Measurements from ENCODE around the gene MEIS2. TPM values are rescaled to one million over a fixed set of nuclear protein-coding genes. Genes with fewer than 3 reads are reported as not detected.

MEIS2 gene
- total and polyA plus RNA-seq, 4 donors: 40.1 to 119 (median 72.0) TPM

DNA sequence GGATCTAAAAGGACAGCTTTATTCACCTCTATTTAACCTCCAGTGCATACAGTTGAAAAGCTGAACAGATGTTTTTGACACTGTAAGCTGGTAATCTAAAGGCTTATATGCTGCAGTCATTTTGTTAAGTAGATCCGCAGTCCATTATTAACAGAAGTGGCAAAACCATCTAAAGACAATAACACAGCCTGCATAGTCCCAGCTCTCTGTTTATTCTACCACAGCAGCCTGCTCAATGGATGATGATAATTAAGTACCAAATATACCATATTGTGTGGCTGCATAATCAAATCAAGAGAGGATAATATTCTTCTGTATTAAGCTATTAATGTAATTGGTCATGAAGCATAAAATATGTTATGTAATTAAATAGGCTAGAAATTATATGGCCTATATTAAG lies 207.1 kb downstream of the MEIS2 start:
- DNase-seq (ENCODE audit: low read depth in 4 of 6, low spot score in 6 of 6): peak in 1 of 6 donors; percentile 83
- Histone ChIP-seq H3K4me3 (ENCODE audit: low read depth, low read length) (no peak overlapping the region), H3K36me3 (ENCODE audit: control insufficient read depth, insufficient read depth, low read length) (peaks cover 2% of the 10 kb centered on the region), H3K27me3 (ENCODE audit: control insufficient read depth, insufficient read depth, low read length) (peaks cover 9% of the 10 kb centered on the region), H3K4me1 (ENCODE audit: control insufficient read depth, insufficient read depth, low read length) (peaks cover 10% of the 10 kb centered on the region), H3K27ac (ENCODE audit: low read depth, low read length) (no peak overlapping the region), H3K9me3 (ENCODE audit: control insufficient read depth, insufficient read depth, low read length) (no peaks in the 10 kb centered on the region)
- WGBS (ENCODE audit: insufficient coverage): no CpG with 5 or more reads among the region's 1 CpG

DNA sequence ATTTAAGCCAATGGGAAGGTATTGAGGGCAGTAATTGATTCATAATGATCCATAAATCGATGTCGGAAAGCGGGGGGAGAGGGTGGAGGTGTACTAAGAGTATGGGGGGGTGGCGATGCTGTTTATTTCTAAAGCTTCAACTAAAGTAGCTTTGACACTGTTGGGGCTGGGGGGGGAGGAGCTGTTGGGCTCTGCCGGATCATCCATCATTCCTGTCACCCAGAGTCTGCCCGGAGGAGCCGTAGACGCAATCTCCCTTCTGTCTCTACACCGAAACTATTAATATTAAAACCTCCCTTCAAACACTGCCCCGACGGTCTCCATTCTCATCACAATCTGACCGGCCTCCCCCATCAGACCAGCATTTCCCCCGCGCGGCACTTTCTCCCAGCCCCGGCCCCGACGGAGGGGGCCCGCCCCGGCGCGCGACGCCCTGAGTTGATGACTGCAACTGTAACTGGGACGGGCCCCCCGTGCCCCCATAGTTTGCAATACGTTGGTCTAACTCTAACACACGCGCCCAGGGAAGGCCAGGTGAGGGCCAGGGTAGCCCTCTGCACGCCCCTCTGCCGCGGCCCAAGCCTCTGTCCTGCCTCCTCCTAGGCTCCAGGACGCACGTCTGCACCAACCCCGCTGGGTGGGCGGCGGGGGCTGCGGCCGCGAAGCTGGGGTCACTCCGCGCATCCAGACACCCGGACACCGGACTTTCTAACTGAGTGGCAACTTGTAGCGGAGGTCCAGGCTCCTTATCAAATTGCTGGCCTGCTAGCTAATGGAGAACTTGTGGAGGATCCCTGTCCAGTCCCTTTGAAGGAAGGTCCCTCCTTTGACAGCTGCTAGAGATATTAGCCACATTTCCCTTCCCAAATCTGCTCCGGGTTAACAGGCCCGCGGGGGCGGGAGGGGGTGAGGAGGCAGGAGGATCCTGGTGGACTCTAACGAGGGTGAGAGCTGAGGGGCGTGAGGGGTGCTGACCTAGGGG lies 212.0 kb downstream of the MEIS2 start:
- no peaks in the 10 kb centered on the region for H3K36me3 ChIP-seq (ENCODE audit: control insufficient read depth, insufficient read depth, low read length)
- peak overlapping the region; percentile 17 for H3K4me3 ChIP-seq (ENCODE audit: low read depth, low read length)
- H3K4me1 ChIP-seq (ENCODE audit: control insufficient read depth, insufficient read depth, low read length): peaks cover 19% of the 10 kb centered on the region
- no peaks in the 10 kb centered on the region for H3K9me3 ChIP-seq (ENCODE audit: control insufficient read depth, insufficient read depth, low read length)
- peaks cover 57% of the 10 kb centered on the region for H3K27me3 ChIP-seq (ENCODE audit: control insufficient read depth, insufficient read depth, low read length)
- H3K27ac ChIP-seq (ENCODE audit: low read depth, low read length): peak overlapping the region; percentile 72
- 7% methylated on average over 43 of the region's 51 CpGs for WGBS (ENCODE audit: insufficient coverage)
- DNase-seq (ENCODE audit: low read depth in 4 of 6, low spot score in 6 of 6): peak in 2 of 6 donors; percentile 75 to 76

DNA sequence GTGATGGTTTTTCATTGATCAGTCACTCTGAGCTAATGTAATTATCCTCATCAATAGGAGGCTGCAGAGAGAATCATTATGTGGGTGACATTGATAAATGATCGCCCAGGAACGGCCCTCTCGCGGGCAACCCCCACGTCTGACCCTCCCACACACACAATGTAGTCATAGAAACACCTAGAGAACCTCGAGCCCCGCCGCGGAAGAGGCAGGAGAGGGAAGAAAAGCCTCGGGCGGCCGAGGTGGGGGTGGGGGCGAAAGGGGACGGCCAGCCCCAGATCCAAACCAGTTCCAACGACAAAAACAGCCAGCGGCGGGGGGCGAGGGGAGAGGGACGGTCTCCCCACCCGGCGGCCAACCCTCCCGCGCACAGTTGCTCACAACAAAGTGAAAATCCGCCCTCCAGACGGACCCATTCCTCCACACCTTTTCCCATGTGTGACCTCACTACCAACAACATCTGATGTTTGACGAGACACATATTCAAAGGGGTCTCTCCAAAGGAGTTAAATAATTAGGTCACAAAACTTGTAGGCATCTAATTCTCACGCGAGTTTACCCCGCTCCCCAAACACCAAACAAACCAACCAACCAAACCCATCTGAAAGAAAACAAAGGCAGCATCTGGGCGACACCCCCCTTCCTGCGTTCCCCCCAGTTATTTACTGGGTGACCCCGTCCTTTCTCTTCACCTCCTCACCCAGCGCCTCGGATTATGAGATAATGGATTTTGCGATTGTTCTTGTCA lies 213.0 kb downstream of the MEIS2 start:
- Histone ChIP-seq H3K27ac (ENCODE audit: low read depth, low read length) (peak overlapping the region; percentile 72), H3K9me3 (ENCODE audit: control insufficient read depth, insufficient read depth, low read length) (no peaks in the 10 kb centered on the region), H3K27me3 (ENCODE audit: control insufficient read depth, insufficient read depth, low read length) (peaks cover 66% of the 10 kb centered on the region), H3K4me3 (ENCODE audit: low read depth, low read length) (peak overlapping the region; percentile 17), H3K36me3 (ENCODE audit: control insufficient read depth, insufficient read depth, low read length) (no peaks in the 10 kb centered on the region), H3K4me1 (ENCODE audit: control insufficient read depth, insufficient read depth, low read length) (peaks cover 22% of the 10 kb centered on the region)
- 3% methylated on average over 10 of the region's 35 CpGs for WGBS (ENCODE audit: insufficient coverage)
- DNase-seq (ENCODE audit: low read depth in 4 of 6, low spot score in 6 of 6): peak in 2 of 6 donors; percentile 80 to 89

DNA sequence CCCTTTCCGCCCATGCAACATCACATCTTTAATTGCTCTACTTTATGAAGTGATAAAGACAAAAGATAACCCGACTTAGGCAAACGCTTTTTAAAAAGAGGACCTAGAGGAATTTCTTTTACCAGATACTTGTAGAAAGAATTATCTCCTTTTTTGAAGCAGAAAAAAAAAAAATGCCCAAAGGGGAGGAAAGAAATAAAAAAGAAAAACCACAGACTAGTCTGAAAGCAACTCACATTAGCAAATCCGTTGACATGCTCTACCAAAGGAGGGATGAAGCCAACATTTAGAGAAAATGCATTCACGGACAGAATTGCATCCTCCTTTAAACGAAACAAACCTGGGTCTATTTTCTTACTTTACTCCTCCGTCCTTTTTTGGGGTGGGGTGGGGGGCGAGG lies 213.6 kb downstream of the MEIS2 start:
- WGBS (ENCODE audit: insufficient coverage): 0% methylated on average over 1 of the region's 8 CpGs
- Histone ChIP-seq H3K4me3 (ENCODE audit: low read depth, low read length) (peak overlapping the region; percentile 17), H3K27ac (ENCODE audit: low read depth, low read length) (peak overlapping the region; percentile 72), H3K27me3 (ENCODE audit: control insufficient read depth, insufficient read depth, low read length) (peaks cover 73% of the 10 kb centered on the region), H3K9me3 (ENCODE audit: control insufficient read depth, insufficient read depth, low read length) (no peaks in the 10 kb centered on the region), H3K36me3 (ENCODE audit: control insufficient read depth, insufficient read depth, low read length) (no peaks in the 10 kb centered on the region), H3K4me1 (ENCODE audit: control insufficient read depth, insufficient read depth, low read length) (peaks cover 22% of the 10 kb centered on the region)
- peak in 2 of 6 donors; percentile 61 to 66 for DNase-seq (ENCODE audit: low read depth in 4 of 6, low spot score in 6 of 6)

DNA sequence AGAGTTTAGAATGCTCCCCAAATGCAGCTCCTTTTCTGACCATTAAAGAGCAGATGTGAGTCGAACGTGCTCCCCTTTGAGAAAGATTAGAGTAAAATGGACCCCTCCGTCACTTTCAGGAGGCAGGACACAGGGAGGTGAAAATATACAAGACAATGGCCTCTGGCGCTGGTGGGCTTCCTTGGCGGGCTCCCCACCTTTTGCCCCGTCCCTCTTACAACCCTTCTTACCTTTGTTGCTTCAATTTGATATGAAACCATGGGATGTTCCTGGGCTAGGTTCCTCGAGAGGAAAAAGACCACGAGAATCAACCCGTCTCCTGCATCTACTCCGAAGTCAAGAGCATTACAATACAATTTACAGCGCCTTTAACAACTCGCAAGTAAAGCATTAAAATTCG lies 214.2 kb downstream of the MEIS2 start:
- peak in 1 of 6 donors; percentile 45 for DNase-seq (ENCODE audit: low read depth in 4 of 6, low spot score in 6 of 6)
- 0% methylated on average over 1 of the region's 13 CpGs for WGBS (ENCODE audit: insufficient coverage)
- Histone ChIP-seq H3K27me3 (ENCODE audit: control insufficient read depth, insufficient read depth, low read length) (peaks cover 78% of the 10 kb centered on the region), H3K9me3 (ENCODE audit: control insufficient read depth, insufficient read depth, low read length) (no peaks in the 10 kb centered on the region), H3K27ac (ENCODE audit: low read depth, low read length) (peak overlapping the region; percentile 81), H3K4me1 (ENCODE audit: control insufficient read depth, insufficient read depth, low read length) (peaks cover 22% of the 10 kb centered on the region), H3K4me3 (ENCODE audit: low read depth, low read length) (peak overlapping the region; percentile 17), H3K36me3 (ENCODE audit: control insufficient read depth, insufficient read depth, low read length) (no peaks in the 10 kb centered on the region)

DNA sequence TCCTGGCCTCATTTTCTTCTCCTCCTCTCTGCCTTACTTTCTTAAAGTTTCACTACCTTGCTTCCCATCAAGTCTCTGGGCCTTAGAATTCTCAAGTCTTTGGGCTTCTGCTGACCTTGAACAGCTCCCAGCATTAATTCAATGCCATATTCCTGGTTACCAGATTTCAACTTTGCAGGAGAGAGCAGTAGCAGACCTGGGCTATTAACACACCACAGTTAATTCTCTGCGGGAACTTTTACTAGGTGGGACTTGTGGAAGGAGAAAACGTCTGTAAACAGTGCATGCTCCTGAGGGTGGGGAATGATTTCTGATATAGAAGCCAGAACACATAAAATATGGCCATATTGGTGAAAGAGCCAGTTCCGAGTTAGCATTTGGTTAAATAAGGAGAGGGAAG lies 214.6 kb downstream of the MEIS2 start:
- DNase-seq (ENCODE audit: low read depth in 4 of 6, low spot score in 6 of 6): peak in 2 of 6 donors; percentile 49 to 59
- Histone ChIP-seq H3K27ac (ENCODE audit: low read depth, low read length) (peak overlapping the region; percentile 81), H3K4me3 (ENCODE audit: low read depth, low read length) (peak overlapping the region; percentile 17), H3K9me3 (ENCODE audit: control insufficient read depth, insufficient read depth, low read length) (no peaks in the 10 kb centered on the region), H3K4me1 (ENCODE audit: control insufficient read depth, insufficient read depth, low read length) (peaks cover 22% of the 10 kb centered on the region), H3K36me3 (ENCODE audit: control insufficient read depth, insufficient read depth, low read length) (no peaks in the 10 kb centered on the region), H3K27me3 (ENCODE audit: control insufficient read depth, insufficient read depth, low read length) (peaks cover 82% of the 10 kb centered on the region)
- WGBS (ENCODE audit: insufficient coverage): 43% methylated on average over 1 of the region's 3 CpGs

DNA sequence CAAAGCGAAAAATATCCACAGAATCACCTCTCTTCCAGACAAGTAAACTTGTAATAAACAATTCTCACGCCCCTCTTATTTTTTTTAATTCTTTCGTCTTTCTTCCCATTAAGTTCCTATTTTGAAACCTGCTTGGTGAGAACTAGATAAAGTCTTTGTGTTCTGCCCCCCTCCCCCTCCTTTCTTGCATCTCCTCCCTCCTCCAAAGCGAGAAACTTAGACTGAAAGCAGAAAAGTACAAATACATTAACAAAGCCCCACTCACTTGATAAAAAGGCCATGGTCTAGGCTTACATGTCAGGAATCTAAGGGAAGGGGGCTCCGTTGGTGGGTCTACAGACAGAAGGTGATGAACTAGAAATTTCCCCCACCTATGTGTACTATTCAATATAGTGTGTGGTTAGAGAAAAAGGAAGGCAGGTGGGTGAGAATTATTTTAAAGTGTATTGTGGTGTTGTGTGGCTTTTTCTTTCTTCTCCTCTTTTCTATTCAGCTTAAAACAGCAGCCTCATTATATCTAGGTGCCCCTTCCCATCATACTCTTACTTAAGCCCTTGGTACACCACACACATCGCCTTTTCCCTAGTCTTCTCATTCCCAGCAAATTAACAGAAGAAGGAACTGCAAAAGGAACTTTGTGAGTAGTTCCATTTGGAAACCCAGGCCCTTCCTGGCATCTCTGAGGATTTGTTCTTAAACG lies 215.3 kb downstream of the MEIS2 start:
- WGBS (ENCODE audit: insufficient coverage): 61% methylated on average over 3 of the region's 7 CpGs
- Histone ChIP-seq H3K27me3 (ENCODE audit: control insufficient read depth, insufficient read depth, low read length) (peaks cover 89% of the 10 kb centered on the region), H3K4me1 (ENCODE audit: control insufficient read depth, insufficient read depth, low read length) (peaks cover 28% of the 10 kb centered on the region), H3K27ac (ENCODE audit: low read depth, low read length) (peak overlapping the region; percentile 81), H3K9me3 (ENCODE audit: control insufficient read depth, insufficient read depth, low read length) (no peaks in the 10 kb centered on the region), H3K4me3 (ENCODE audit: low read depth, low read length) (peak overlapping the region; percentile 0), H3K36me3 (ENCODE audit: control insufficient read depth, insufficient read depth, low read length) (peaks cover 5% of the 10 kb centered on the region)
- DNase-seq (ENCODE audit: low read depth in 4 of 6, low spot score in 6 of 6): peak in 3 of 6 donors; percentile 41 to 69 (median 57)

DNA sequence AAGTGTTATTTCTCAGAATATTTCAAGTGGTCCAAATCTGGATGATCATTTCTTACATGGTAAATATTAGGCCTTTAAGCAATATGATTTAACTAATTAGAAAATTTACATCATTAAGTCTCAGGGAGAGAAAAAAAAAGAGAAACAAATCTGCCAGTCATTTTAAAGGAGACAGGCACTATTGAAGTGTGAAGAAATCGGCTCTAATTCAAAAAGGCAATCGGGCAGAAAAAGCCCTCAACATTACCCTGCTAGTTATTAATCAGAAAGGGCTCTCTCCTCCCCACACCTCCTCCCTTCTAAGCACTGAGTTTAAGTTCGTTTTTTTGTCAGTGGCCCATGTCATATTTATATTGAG lies 215.9 kb downstream of the MEIS2 start:
- DNase-seq (ENCODE audit: low read depth in 4 of 6, low spot score in 6 of 6): peak in 1 of 6 donors; percentile 81

More for the DNA sequence above, 215.9 kb downstream of the MEIS2 start:
- Histone ChIP-seq H3K4me3 (ENCODE audit: low read depth, low read length) (peak overlapping the region; percentile 41), H3K36me3 (ENCODE audit: control insufficient read depth, insufficient read depth, low read length) (peaks cover 5% of the 10 kb centered on the region), H3K4me1 (ENCODE audit: control insufficient read depth, insufficient read depth, low read length) (peaks cover 31% of the 10 kb centered on the region), H3K9me3 (ENCODE audit: control insufficient read depth, insufficient read depth, low read length) (no peaks in the 10 kb centered on the region), H3K27ac (ENCODE audit: low read depth, low read length) (peak overlapping the region; percentile 81), H3K27me3 (ENCODE audit: control insufficient read depth, insufficient read depth, low read length) (peaks cover 94% of the 10 kb centered on the region)
- no CpG with 5 or more reads among the region's 3 CpGs for WGBS (ENCODE audit: insufficient coverage)
